GM21390 (cell line): ENCODE data around the gene TSPOAP1.
A peak's percentile ranks its signal among the peaks of the same experiment; 100 is the strongest.

Experiments
- ATAC-seq: cut with Tn5 transposase; IDR thresholded peaks from one replicate; pipeline ENCODE4 v1.9.1; 2021; ENCODE audit not compliant: unreplicated experiment

TSPOAP1 gene

DNA sequence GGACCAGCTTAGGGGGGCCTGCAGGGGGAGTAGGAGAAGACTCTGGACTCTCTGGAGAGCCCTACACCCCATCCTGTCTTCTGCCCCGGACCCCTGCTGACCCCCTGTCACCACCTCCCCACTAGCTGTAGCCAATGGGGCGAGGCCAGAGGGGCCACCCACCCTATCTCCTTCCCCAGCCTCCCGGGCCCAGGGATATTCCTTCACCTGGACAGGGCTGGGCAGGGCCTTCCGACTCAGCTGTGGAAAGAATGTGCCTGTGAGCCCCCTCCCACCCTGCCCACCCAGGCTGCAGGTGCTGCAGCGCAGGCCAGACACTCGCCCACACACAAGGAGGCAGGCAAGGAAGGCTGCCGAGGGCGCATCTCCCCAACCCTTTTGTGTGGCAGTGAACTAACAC lies 23.0 kb downstream of the TSPOAP1 start:
- no peak for ATAC-seq

DNA sequence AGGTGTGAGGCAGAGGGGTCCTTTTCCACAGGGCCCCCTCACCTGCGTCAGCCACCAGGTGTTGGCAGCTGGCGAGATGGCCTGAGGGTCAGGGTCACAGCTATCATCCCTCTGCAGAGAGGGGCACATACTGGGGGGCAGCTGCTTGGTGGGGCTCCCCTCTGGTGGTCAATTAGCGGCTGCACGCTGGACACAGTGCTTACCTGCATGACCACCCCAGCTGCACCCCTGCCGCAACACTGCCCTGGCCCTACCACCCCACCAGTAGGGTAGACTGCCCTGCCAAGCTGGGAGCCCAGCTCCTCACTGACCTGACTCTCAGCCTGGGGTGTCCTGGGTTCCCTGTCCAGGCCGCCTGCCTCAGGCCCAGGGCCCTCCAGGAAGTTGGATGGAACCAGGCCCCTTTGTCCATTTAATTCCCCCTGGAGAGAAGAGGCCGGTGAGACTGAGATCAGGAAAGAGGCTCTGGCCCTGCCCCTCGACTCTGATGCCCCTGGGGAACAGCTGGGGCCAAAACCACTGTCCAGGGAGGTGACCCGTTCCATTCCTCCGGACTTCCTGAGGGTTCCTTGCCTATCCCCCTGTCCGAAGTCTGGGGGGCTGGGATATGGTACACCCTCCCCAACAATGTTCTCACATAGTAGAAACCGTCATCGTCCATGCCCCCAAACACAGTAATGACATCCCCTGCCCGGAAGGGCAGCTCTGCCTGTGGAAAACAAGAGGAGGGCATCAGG lies 23.7 kb downstream of the TSPOAP1 start:
- no peak for ATAC-seq

DNA sequence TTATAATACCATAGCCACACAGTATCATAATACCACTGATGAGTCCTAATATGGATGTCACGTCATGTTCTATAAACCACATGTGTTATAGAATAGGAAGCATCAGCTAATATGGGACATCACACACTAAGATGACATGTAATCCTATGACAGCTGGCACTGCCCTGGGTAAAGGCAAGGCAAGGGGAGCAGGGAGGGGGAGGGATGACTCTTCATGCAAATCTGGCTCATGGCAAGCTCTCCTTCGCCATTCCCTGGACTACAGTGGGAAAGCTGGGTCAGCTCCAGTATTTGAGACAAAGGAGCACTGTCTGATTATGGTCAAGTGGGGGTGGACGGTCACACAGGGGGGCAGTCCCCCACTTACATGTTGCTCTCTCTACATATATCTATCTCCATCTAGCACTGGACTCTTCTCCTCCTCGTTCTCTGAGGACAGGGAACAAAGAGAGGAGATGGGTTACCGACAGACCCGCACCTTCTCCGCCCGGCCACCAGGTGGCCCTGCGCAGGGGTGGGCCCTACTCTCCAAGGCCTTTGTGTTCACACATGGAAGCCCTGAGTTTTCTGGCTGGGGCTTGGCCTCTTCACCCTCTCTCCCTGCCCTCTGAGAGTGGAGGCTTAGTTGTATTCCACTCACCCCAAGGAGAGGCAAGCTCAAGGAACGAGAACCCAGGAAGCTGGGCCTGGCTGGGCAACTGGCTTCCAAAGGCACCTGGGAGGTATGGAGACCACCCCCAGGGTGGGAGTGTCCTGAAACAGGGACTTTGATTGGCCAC lies 24.4 kb downstream of the TSPOAP1 start:
- ATAC-seq, result peak; percentile 55

DNA sequence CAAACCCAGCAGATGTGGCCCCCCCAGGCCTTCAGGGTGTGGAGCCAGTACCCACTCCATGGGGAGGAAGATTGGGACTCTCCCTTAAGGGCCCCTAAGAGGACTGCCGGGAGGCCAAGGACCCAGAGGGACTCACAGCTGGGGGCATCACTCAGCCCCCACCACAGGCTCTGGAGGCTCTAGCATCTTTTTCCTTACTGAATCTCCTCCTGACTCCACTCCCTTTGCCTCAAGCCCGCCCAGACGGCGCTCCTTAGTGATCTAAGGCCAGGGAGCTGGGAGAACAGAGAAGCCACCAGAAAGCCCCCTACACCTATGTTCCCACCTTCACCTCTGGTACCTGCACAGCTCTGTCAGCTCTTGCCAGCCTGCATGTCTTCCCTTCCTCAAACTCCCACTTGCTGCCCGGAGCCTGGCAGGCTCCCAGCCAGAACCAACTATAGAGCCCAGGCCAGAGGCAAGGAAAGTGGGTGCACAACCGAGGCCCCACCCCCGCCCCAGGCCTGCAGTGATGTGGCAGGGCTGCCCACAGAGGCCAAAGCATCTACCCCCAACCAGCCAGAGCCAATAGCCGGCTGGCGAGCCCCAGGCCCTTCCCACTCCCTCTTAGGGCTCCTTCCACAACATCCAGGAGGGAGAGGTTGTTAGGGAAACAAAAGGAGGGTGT lies 25.5 kb downstream of the TSPOAP1 start:
- ATAC-seq, result no peak

DNA sequence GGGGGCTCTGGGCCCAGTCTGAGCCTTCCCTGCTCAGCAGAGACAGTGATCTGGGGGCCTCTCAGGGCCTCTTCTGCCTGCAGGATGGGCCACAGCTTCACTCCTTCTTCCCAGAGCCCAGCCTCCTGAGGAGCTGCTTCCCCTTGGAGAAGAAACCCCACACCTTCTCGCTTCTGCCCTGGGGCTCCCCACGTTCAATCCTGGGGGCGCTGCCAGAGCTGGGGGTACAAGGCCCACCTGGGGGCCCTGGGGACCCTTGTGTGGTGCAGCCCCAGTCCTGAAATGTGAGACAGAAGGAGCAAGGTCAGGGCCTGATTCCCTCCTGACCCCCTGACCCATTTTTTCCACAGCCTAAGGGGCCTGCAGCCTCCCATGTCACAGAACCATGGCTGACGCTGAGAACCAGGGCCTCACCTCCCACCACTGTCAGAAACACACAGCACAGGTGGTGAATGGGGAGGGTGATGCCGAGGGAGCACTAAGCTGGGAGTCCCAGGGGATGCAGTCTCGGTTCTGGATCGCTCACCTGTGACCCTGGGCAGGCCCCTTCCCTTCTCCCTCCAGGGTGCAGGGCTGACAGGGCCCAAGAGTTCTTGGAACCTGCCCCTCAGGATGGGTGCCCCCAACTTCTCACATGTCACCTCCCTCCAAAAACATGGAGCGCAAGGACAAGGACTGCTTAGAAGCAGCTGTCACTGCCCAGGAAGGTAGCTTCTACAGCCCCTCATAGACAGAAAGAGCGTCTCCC lies 26.2 kb downstream of the TSPOAP1 start:
- ATAC-seq, result no peak

DNA sequence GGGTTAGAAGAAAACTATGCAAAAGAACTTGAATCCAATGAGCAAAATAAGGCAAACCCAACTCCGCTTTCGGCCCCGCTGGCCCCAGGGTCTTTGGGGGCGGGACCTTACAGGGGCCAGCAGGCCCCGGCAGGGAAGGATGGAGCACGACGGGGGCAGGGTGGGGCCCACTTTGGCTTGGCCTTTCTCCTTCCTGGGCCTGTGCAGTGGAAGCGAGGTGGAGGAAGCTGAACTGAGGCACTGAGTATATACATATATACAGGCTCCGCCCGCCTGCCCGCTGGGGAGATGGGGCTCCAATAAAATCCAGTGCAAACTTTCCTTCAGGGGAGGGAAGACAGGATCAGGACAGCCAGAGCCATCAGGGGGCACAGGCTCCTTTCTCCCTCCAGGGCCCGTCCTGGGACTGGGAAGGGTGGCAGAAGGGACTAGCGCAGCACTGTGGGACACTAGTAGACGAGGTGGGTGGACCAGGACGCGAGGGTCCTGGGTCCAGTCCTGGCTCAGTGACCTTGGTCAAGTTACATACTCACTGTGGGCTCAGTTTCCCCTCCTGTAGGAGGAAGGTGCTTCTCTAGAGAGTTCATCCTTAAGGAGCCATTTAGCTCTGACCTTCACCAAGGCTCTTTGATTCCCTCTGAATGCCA lies 27.0 kb downstream of the TSPOAP1 start:
- no peak for ATAC-seq

DNA sequence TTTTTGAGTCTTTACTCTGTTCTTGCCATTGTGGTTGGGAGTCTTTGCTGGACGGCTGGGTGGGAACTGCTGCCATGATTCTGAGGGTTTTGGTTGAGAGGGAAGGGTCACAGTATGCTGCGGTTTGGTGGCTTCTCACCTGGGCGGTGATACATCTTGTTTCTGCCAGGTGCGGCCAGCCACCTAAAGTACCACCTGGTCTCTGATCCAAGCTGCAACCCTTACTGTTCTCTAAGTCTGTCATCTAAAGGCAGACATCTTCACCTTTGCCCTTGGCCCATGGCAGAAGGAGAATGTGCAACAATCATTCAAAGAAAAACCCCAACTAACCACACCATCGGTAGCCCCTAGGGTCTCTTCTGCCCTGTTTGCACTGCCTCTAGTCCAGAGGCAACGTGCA lies 28.3 kb downstream of the TSPOAP1 start:
- ATAC-seq, result no peak

DNA sequence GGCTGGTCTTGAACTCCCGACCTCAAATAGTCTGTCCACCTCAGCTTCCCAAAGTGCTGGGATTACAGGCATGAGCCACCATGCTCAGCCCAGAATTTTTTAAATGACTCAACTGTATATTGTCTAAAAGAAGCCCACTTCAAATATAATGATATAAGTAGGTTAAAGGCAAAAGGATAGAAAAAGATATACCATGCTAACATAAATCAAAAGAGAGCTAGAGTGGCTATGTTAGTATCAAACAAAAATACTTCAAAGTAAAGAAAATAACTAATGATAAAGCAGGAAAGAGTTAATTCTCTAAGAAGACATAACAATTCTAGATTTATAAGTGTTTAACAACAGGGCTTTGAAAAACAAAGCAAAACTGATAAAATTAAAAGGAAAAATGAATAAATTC lies 34.6 kb downstream of the TSPOAP1 start:
- ATAC-seq, result no peak

DNA sequence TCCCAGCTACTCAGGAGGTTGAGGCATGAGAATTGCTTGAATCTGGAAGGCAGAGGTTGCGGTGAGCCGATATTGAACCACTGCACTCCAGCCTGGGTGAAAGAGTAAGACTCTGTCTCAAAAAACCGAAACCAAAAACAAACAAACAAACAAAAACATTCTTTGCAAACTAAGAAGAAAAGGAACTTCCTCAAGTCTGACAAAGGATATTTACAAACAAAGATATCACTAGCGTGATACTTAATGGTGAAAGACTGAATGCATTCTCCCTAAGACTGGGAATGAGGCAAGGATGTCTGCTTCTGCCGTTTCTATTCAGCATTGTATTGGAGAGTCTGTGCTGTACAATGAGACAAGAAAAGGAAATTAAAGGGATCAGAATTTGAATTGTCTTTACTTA lies 37.3 kb downstream of the TSPOAP1 start:
- ATAC-seq, result no peak

DNA sequence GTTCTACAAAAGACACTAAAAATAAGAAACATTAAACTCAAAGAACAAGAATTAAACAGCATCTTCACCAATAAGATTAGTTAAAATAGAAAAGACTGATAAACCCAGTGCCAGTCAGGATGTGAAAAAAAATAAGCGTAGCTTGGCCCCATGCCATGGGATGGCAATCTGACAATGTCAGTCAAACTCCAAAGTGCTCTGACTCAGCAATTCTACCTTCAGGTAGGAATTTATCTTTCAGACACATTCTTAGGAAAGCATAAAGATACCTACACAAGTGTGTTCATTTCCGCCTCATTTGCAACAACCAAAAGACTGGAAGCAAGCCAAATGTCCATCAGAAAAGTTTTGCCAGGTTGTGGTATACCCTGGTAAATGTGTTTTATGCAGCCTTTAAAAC lies 38.7 kb downstream of the TSPOAP1 start:
- ATAC-seq, result no peak

DNA sequence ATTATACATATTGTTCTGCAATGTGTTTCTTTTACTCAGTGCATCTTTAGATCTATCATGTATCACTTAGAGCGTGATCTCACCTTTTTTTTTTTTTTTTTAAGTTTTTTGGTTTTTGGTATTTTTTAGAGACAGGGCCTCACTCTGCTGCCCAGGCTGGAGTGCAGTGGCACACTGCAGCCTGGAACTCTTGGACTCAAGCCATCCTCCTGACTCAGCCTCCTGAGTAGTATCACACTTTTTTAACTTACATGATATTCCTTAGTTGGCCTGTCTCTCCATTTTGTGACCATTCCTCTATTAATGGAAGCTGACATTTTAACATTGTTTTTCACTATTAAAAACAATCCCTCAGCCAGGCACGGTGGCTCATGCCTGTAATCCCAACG lies 43.2 kb downstream of the TSPOAP1 start:
- ATAC-seq, result no peak

DNA sequence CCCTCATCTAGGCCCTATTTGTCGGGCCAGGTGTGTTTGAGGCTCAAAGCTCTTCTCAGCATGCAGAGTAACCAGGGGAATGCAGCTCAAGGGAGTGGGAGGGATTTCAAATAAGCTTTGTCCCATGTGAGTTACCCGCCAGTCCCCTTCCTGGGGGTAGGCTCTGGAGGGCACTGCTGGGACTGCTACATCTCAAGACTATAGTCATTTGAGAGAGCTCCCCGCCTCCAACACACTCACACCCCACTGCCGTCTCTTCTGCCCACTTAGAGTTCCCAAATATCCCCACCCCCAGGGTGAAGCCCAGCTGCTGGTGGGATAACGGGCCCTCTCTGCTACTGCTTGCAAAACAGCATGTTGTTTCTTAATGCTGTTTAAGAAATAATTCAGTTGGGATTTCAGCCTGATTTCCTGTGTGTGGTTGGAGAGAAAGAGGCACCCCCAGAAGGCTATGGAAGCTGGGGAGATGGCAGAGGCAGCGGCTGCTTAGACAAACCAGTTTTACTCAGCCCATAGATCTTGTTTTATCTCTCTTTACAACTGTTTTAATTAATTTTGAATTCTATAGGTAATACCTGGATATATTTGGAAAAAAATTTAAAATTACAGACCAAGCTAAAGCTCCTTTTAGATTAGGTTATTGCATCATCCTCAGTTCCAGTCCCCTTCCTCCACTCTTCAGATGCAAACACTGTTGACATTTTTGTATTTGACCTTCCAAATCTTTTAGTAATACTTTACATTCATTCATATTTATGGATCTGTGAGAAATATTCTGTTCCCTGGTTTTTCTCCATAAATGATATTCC lies 43.8 kb downstream of the TSPOAP1 start:
- ATAC-seq, result no peak

DNA sequence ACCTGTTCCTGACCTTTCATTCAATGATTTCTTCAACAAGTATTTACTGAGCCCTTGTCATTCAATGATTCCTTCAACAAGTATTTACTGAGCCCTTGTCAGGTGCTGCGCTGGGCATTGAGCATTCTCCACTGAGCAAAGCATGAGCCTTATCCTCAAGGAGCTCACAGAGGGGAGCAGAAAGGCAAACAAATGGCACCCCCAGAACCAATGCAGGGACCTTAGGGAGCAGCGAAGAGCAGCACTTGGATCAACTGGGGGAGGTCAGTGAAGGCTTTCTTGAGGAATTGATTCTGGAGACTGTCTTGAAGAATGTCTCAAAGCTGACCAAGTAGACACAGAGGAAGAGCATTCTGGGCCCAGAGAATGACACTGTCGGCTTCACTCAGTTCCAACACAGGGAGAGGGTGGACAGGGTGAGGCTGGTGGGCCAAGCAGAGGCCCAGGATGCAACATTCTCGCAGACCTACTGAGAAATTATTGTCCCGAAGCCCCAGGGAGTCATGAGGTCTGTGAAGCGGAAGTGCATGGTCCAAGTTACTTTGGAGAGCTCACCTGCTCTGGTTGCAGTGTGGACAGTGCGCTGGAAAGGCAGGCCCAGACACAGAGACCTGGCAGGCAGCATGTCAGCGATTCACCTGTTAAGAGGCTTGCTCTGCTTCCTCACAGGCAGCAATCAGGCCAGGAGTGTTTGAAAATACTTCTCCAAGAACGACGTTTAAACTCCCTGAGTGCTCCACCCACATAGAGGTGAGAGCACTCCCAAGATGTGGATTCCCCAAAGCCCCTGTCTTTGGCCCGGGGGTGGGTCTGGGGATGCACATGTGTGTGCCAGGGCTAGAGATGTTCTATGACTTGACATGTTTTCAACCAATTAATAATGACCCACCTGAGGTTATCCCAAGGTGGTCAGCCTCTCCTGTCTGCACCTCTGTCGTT lies 44.7 kb downstream of the TSPOAP1 start:
- ATAC-seq, result no peak

DNA sequence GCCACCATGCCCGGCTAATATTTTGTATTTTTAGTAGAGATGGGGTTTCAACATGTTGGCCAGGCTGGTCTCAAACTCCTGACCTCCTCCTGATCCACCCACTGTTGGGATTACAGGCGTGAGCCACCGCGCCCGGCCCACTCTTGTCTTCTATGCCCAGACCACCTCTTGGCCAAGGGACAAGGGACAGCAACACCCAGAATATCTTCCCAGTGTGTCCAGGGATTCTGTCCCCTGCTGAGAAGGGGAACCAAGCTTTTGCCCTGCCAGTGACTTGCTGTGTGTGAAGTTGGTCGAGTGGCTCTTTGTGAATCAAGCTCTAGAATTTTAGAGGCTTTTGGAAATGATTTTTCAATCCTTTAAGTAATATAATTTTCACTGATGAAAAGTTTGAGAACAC lies 46.2 kb downstream of the TSPOAP1 start:
- no peak for ATAC-seq

DNA sequence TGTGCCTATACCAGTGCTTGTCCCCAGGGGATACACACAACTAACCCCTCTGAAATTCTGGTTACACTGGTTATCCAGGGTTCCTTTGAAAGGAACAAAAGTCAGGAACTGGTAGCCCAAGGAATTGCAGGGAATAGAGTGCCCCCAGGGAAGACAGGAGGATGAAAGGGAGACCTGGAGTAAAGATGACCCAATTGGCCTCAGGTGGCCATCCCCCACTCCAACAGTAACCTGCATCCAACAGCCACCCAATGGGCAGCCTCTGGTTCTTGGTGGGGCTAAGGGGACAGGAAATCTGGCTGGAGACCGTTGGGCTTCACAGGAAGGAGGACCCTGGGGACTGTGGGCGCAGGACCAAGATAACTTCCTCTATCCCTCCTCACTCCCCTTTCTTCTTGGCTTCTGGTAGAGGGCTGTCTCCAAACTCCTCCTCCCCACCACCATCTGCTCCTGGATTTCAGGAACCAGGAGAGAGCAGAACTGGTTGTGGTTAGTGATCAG lies 47.0 kb downstream of the TSPOAP1 start:
- ATAC-seq, result no peak

DNA sequence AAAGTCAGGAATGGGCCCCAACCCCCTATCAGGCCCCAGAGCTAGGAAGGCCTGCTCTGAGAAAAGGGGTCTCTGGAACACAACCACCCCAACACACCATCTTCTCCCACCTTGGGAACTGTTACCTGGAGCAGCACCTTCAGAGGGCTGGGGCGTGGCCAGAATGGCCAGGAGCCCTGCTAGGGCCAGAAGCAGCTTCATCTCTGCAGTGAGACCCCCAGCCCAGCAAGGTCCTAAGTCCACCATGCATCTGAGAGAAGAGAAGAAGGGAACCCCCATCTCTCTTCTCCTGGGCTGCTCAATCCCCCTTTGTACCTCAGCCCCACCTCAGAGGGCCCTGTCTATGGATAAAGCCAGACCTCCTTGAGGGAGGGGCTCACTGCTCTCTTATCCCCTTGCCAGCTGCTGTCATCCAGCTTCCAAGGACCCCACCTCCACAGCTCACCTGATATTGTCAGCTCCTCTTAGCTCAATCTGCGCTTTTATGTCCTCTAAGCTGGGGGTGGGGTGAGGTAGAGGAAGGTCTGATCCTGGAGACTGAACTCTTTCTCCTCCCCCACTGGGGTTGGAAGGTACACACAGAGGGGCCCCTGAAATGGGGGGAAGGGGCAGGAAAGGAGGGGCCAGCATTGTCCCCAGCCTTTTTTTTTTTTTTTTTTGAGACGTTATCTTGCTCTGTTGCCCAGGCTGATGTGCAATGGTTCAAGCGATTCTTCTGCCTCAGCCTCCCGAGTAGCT lies 47.9 kb downstream of the TSPOAP1 start, which contains the start of gene MPO:
TSS of gene MPO (minus strand) at position 456 of the 738 bp plus-strand sequence. CDS start at position 279, 177 bp downstream.
- no peak for ATAC-seq

DNA sequence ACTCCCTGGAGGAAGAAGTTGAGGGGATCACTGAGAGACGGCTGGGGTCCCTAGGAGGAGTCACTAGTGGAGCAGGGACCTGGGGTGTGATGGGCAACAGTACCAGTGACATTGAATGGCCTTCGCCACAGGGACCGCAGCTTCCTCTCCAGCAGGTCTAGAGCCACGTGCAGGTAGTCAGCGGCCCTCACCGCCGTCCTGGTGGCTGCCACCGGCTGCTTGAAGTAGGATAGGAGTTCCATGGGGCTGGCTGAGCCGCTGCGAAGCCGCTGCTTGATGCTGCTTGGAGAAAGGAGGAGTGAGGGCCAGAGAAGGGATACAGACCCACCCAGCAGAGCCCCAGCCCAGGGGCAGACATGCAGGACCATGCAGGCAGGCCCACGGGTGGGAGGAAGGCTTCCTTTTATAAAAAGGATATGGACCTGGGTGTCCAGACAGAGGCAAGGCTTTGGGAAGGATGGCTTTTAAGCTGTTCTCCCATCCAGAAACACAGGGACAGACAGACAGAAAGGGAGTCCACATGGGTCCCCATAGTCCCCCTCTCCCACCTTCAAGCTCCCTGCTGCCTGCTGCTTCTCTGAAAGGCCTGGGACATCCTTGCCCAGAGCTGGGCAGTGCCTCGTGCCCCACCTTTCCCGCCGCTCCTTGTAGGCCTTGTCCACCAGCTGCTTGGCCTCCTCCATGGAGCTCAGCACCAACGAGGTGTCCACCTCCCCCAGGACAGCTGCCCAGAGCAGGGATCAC lies 48.7 kb downstream of the TSPOAP1 start:
- no peak for ATAC-seq
